Liver (tissue), 9 donors: Measurements from ENCODE around the gene TP53. TPM values are rescaled to one million over a fixed set of nuclear protein-coding genes. Genes with fewer than 3 reads are reported as not detected.
"Not testable (repeated sequence)": the region's sequence is repeated elsewhere in the genome, so short reads cannot be mapped to it uniquely, and the experiment has no call there.

Experiments
- DNase-seq: peaks from one replicate; pipeline ENCODE4 v3.0.0-alpha.2; 2017; ENCODE audit warnings: low spot score
- H3K27ac ChIP-seq, 2 donors: one replicate each; pipeline ENCODE4 v1.7.0; 2013; ENCODE audit warnings: inconsistent platforms in 2 of 2, low read length in 2 of 2, control low read depth in 1 of 2, low read depth in 1 of 2, mild to moderate bottlenecking in 1 of 2
- H3K27me3 ChIP-seq, 4 donors: one replicate each; pipeline versions ENCODE4 v1.6.1 to v1.7.0; 2013; ENCODE audit warnings: low read length in 3 of 4, inconsistent platforms in 1 of 4, mild to moderate bottlenecking in 1 of 4, moderate library complexity in 1 of 4; ENCODE audit not compliant: control insufficient read depth in 4 of 4, insufficient read depth in 4 of 4
- H3K36me3 ChIP-seq, 4 donors: one replicate each; pipeline versions ENCODE4 v1.6.1 to v1.7.0; 2013; ENCODE audit warnings: low read length in 3 of 4, mild to moderate bottlenecking in 3 of 4, low read depth in 1 of 4, moderate library complexity in 1 of 4; ENCODE audit not compliant: control insufficient read depth in 4 of 4, insufficient read depth in 3 of 4
- H3K4me1 ChIP-seq, 4 donors: one replicate each; pipeline versions ENCODE4 v1.6.1 to v1.7.0; 2013; ENCODE audit warnings: low read length in 3 of 4, mild to moderate bottlenecking in 3 of 4, moderate library complexity in 1 of 4; ENCODE audit not compliant: control insufficient read depth in 4 of 4, insufficient read depth in 4 of 4
- H3K4me3 ChIP-seq, 3 donors: one replicate each; pipeline versions ENCODE4 v1.6.1 to v1.7.0; 2013; ENCODE audit warnings: low read length in 3 of 3, control low read depth in 1 of 3, low read depth in 1 of 3, mild to moderate bottlenecking in 1 of 3
- H3K9ac ChIP-seq, 2 donors: one replicate each; pipeline ENCODE4 v1.7.0; 2013; ENCODE audit warnings: low read length in 2 of 2, mild to moderate bottlenecking in 2 of 2, moderate library complexity in 2 of 2, control low read depth in 1 of 2, low read depth in 1 of 2
- H3K9me3 ChIP-seq, 4 donors: one replicate each; pipeline versions ENCODE4 v1.6.1 to v1.7.0; 2013; ENCODE audit warnings: low read length in 3 of 4; ENCODE audit not compliant: control insufficient read depth in 4 of 4
- ATF3 ChIP-seq: IDR thresholded peaks from 2 replicates; pipeline ENCODE4 v1.6.1; 2016; ENCODE audit warnings: antibody characterized with exemption
- CTCF ChIP-seq: fragments of 150-350 bp; IDR thresholded peaks from 2 replicates; pipeline ENCODE4 v1.5.1; 2017; ENCODE audit warnings: improper control_type of control experiment, low read depth, low read length; ENCODE audit not compliant: missing input control
- EGR1 ChIP-seq, 2 donors: IDR thresholded peaks; 2 replicates each; pipeline ENCODE4 v1.6.1; 2016 to 2018; ENCODE audit warnings: antibody characterized with exemption in 2 of 2, low read depth in 2 of 2
- FOXA1 ChIP-seq: IDR thresholded peaks from 2 replicates; pipeline ENCODE4 v1.6.1; 2016; ENCODE audit warnings: antibody characterized with exemption
- FOXA2 ChIP-seq: IDR thresholded peaks from 2 replicates; pipeline ENCODE4 v1.6.1; 2016; ENCODE audit warnings: antibody characterized with exemption
- GABPA ChIP-seq, 2 donors: IDR thresholded peaks in 1 of 2; conservative IDR thresholded peaks in 1 of 2; 2 replicates each; pipeline ENCODE4 v1.6.1; 2016; ENCODE audit warnings: antibody characterized with exemption in 2 of 2, mild to moderate bottlenecking in 1 of 2, moderate library complexity in 1 of 2
- JUND ChIP-seq, 2 donors: IDR thresholded peaks; 2 replicates each; pipeline ENCODE4 v1.6.1; 2016; ENCODE audit warnings: antibody characterized with exemption in 2 of 2
- MAX ChIP-seq: IDR thresholded peaks from 2 replicates; pipeline ENCODE4 v1.6.1; 2016; ENCODE audit warnings: antibody characterized with exemption
- NR2F2 ChIP-seq: IDR thresholded peaks from 2 replicates; pipeline ENCODE4 v1.6.1; 2016; ENCODE audit warnings: antibody characterized with exemption
- REST ChIP-seq: IDR thresholded peaks from 2 replicates; pipeline ENCODE4 v1.6.1; 2016; ENCODE audit warnings: antibody characterized with exemption, mild to moderate bottlenecking
- RXRA ChIP-seq, 2 donors: IDR thresholded peaks; 2 replicates each; pipeline ENCODE4 v1.6.1; 2017 to 2018; ENCODE audit warnings: antibody characterized with exemption in 2 of 2, mild to moderate bottlenecking in 1 of 2
- SP1 ChIP-seq: IDR thresholded peaks from 2 replicates; pipeline ENCODE4 v1.6.1; 2018; ENCODE audit warnings: antibody characterized with exemption, mild to moderate bottlenecking
- YY1 ChIP-seq: IDR thresholded peaks from 2 replicates; pipeline ENCODE4 v1.6.1; 2016; ENCODE audit warnings: antibody characterized with exemption, mild to moderate bottlenecking
- WGBS: extraction: QIAGEN DNeasy Blood & Tissue Kit; methylation state at CpG from one replicate; pipeline ENCODE4 v1.1.7; 2013; 5-methylcytosine and 5-hydroxymethylcytosine counted together
- polyA plus RNA-seq, 2 donors: library from polyadenylated mRNA; stranded (reverse) in 1 of 2; unstranded in 1 of 2; fragments of 200-250 nt in 1 of 2; fragments of >200 nt in 1 of 2; fragmentation: Nextera tagmentation in 1 of 2; extraction: Ambion mirVana in 1 of 2; gene quantifications; one replicate each; pipeline versions ENCODE4 v1.2.1 to v1.2.3, GENCODE V29; 2013 to 2015
- total RNA-seq, 2 donors: library from RNA; depleted of rRNA; stranded (reverse); fragments of >200 nt; gene quantifications; one replicate each; pipeline ENCODE4 v1.2.3, GENCODE V29; 2014
- donor health status: healthy.
- donor health status: healthy.
- donor health status: healthy.
- donor health status: healthy.
- donor health status: healthy.

Gene TP53
- total and polyA plus RNA-seq, 4 donors = 8.3 to 18.4 (median 12.6) TPM

- no peak overlapping the region for H3K9ac ChIP-seq
- DNase-seq = no peak
These were observed 40.3 kb downstream of the TP53 start for GRCh38 chr17:7647018-7647417.

GRCh38 chr17:7646457-7646856 lies 40.8 kb downstream of the TP53 start:
- no peak for DNase-seq
- Histone ChIP-seq H3K36me3 (no peaks in the 10 kb centered on the region), H3K9me3 (no peaks in the 10 kb centered on the region), H3K4me1 (peaks cover 4 to 15% (median 8%) of the 10 kb centered on the region in 4 donors), H3K27ac (no peak overlapping the region), H3K27me3 (no peaks in the 10 kb centered on the region), H3K9ac (no peak overlapping the region), H3K4me3 (no peak overlapping the region)
- whole genome bisulfite sequencing = 80% methylated on average over 9 of the region's 9 CpGs
- no peak for TF ChIP-seq NR2F2
- no peak for TF ChIP-seq SP1
- no peak for TF ChIP-seq FOXA1
- no peak for TF ChIP-seq JUND (IDR thresholded peaks at IDR 0.05)
- TF ChIP-seq MAX = no peak
- no peak for TF ChIP-seq REST
- no peak for TF ChIP-seq RXRA (IDR thresholded peaks at IDR 0.05)
- no peak for TF ChIP-seq EGR1 (IDR thresholded peaks at IDR 0.05; ENCODE audit: low read depth in 2 of 2)
- no peak for TF ChIP-seq ATF3
- no peak for TF ChIP-seq FOXA2
- TF ChIP-seq CTCF = no peak

More at GRCh38 chr17:7647018-7647417, 40.3 kb downstream of the TP53 start:
- H3K27ac ChIP-seq = no peak overlapping the region
- no peaks in the 10 kb centered on the region for H3K27me3 ChIP-seq
- H3K4me1 ChIP-seq = peaks cover 4 to 18% (median 9%) of the 10 kb centered on the region in 4 donors
- WGBS = 79% methylated on average over 4 of the region's 4 CpGs
- TF ChIP-seq FOXA1 (no peak), MAX (no peak)
- H3K36me3 ChIP-seq = no peaks in the 10 kb centered on the region
- no peak overlapping the region for H3K4me3 ChIP-seq
- no peaks in the 10 kb centered on the region for H3K9me3 ChIP-seq

GRCh38 chr17:7644775-7645174 lies 42.5 kb downstream of the TP53 start:
- Histone ChIP-seq H3K9ac (no peak overlapping the region), H3K27ac (no peak overlapping the region), H3K36me3 (no peaks in the 10 kb centered on the region), H3K9me3 (no peaks in the 10 kb centered on the region), H3K4me1 (no peaks in the 10 kb centered on the region), H3K4me3 (no peak overlapping the region), H3K27me3 (no peaks in the 10 kb centered on the region)
- TF ChIP-seq GABPA (IDR thresholded peaks at IDR 0.05 in 1 of 2, conservative IDR thresholded peaks at IDR 0.05 in 1 of 2) = no peak
- no peak for TF ChIP-seq FOXA2
- TF ChIP-seq RXRA (IDR thresholded peaks at IDR 0.05) = no peak
- TF ChIP-seq YY1 = no peak
- no peak for TF ChIP-seq FOXA1
- no peak for DNase-seq
- 88% methylated on average over 4 of the region's 4 CpGs for WGBS

- H3K9ac ChIP-seq, H3K27ac ChIP-seq, H3K4me1 ChIP-seq, H3K36me3 ChIP-seq, DNase-seq, H3K27me3 ChIP-seq, H3K9me3 ChIP-seq, H3K4me3 ChIP-seq: not testable (repeated sequence)
- WGBS = 72% methylated on average over 7 of the region's 7 CpGs
These were observed 45.7 kb downstream of the TP53 start for GRCh38 chr17:7641635-7642034.
